GM19240 (cell line): ENCODE results near the gene TMEM17.

Source experiments
- DNase-seq: peaks from one replicate; pipeline ENCODE4 v3.0.0; 2011; ENCODE audit warnings: low spot score; ENCODE audit not compliant: insufficient read length

Gene TMEM17

GRCh38 chr2:62473246-62473827 lies 32.7 kb downstream of the TMEM17 start:
- no peak for DNase-seq

GRCh38 chr2:62472312-62472711 lies 33.7 kb downstream of the TMEM17 start:
- DNase-seq, result no peak

GRCh38 chr2:62471816-62472215 lies 34.2 kb downstream of the TMEM17 start:
- DNase-seq, result no peak

- no peak for DNase-seq
Observed at GRCh38 chr2:62471404-62471803, 34.6 kb downstream of the TMEM17 start.

GRCh38 chr2:62469548-62469947 lies 36.4 kb downstream of the TMEM17 start:
- DNase-seq, result no peak

- DNase-seq, result no peak
Observed at GRCh38 chr2:62469114-62469513, 36.9 kb downstream of the TMEM17 start.

- DNase-seq, result no peak
Observed at GRCh38 chr2:62467475-62468321, 38.3 kb downstream of the TMEM17 start.

GRCh38 chr2:62467100-62467474 lies 38.9 kb downstream of the TMEM17 start:
- no peak for DNase-seq

GRCh38 chr2:62466503-62466854 lies 39.5 kb downstream of the TMEM17 start:
- DNase-seq, result no peak

GRCh38 chr2:62465741-62466502 lies 40.1 kb downstream of the TMEM17 start:
- no peak for DNase-seq

GRCh38 chr2:62465039-62465740 lies 40.8 kb downstream of the TMEM17 start:
- no peak for DNase-seq

GRCh38 chr2:62464221-62465007 lies 41.6 kb downstream of the TMEM17 start:
- DNase-seq, result no peak

GRCh38 chr2:62462211-62462610 lies 43.8 kb downstream of the TMEM17 start:
- DNase-seq, result no peak

GRCh38 chr2:62461707-62462106 lies 44.3 kb downstream of the TMEM17 start:
- DNase-seq, result no peak

- no peak for DNase-seq
Observed at GRCh38 chr2:62461017-62461553, 44.9 kb downstream of the TMEM17 start.

GRCh38 chr2:62460175-62460574 lies 45.8 kb downstream of the TMEM17 start:
- no peak for DNase-seq

GRCh38 chr2:62459672-62460071 lies 46.3 kb downstream of the TMEM17 start:
- DNase-seq, result no peak

GRCh38 chr2:62459106-62459505 lies 46.9 kb downstream of the TMEM17 start:
- DNase-seq, result no peak

- no peak for DNase-seq
Observed at GRCh38 chr2:62458671-62459081, 47.3 kb downstream of the TMEM17 start.

- no peak for DNase-seq
Observed at GRCh38 chr2:62458206-62458641, 47.8 kb downstream of the TMEM17 start.

- no peak for DNase-seq
Observed at GRCh38 chr2:62457556-62457955, 48.4 kb downstream of the TMEM17 start.
